Liver (tissue), 3 donors: ENCODE data around the gene CREBBP.

Experiments
- CTCF ChIP-seq: fragments of 150-350 bp; IDR thresholded peaks from 2 replicates; pipeline ENCODE4 v1.5.1; 2017; ENCODE audit warnings: improper control_type of control experiment, low read depth, low read length; ENCODE audit not compliant: missing input control
- GABPA ChIP-seq, 2 donors: IDR thresholded peaks in 1 of 2; conservative IDR thresholded peaks in 1 of 2; 2 replicates each; pipeline ENCODE4 v1.6.1; 2016; ENCODE audit warnings: antibody characterized with exemption in 2 of 2, mild to moderate bottlenecking in 1 of 2, moderate library complexity in 1 of 2
- MAX ChIP-seq: IDR thresholded peaks from 2 replicates; pipeline ENCODE4 v1.6.1; 2016; ENCODE audit warnings: antibody characterized with exemption
- REST ChIP-seq: IDR thresholded peaks from 2 replicates; pipeline ENCODE4 v1.6.1; 2016; ENCODE audit warnings: antibody characterized with exemption, mild to moderate bottlenecking
- SP1 ChIP-seq: IDR thresholded peaks from 2 replicates; pipeline ENCODE4 v1.6.1; 2018; ENCODE audit warnings: antibody characterized with exemption, mild to moderate bottlenecking
- ZBTB33 ChIP-seq: IDR thresholded peaks from 2 replicates; pipeline ENCODE4 v1.6.1; 2016; ENCODE audit warnings: antibody characterized with exemption
- donor health status: healthy.
- donor health status: healthy.

GRCh38 chr16:3880623-3881498, at the start of gene CREBBP:
- TF ChIP-seq CTCF (no peak), ZBTB33 (no peak), MAX (no peak), SP1 (no peak), GABPA (IDR thresholded peaks at IDR 0.05 in 1 of 2, conservative IDR thresholded peaks at IDR 0.05 in 1 of 2) (no peak), REST (no peak)
